A549 (cell line): ENCODE results near the gene ARL14. TPM values are rescaled to one million over a fixed set of nuclear protein-coding genes. Genes with fewer than 3 reads are reported as not detected.
A peak's percentile ranks its signal among the peaks of the same experiment; 100 is the strongest.

Experiments used
- ATAC-seq, 2 experiments: fragments of 200-7000 bp in 1 of 2; fragments of >200 bp in 1 of 2; cut with Nextera tagmentation in 1 of 2; cut with Tn5 transposase in 1 of 2; 3 replicates each; pipeline versions ENCODE4 v1.8.0 to v1.9.1; 2018 to 2020; ENCODE audit warnings: mild to moderate bottlenecking in 1 of 2, moderate library complexity in 1 of 2
- CTCF ChIA-PET: fragments of 300-600 bp; sonication (Branson Sonifier 250); formaldehyde crosslinking; extraction: SDS; loops from one replicate; lab custom pipeline; 2021; ENCODE audit warnings: antibody characterized with exemption, inconsistent platforms; lab: Yijun Ruan, JAX
- POLR2A ChIA-PET: fragments of 350-600 bp; formaldehyde crosslinking; extraction: SDS; loops from one replicate; lab custom pipeline; 2021; ENCODE audit warnings: antibody characterized with exemption, inconsistent platforms; lab: Yijun Ruan, JAX
- DNase-seq, 2 experiments: peaks; one replicate each; pipeline versions ENCODE4 v3.0.0 to v3.0.0-alpha.2; 2011 to 2016; ENCODE audit warnings: low read depth in 1 of 2, low spot score in 1 of 2
- FAIRE-seq: peaks from 2 replicates; lab custom pipeline; 2011; peaks lifted over from hg19 to GRCh38; lab: Jason Lieb, UNC
- H3K27ac ChIP-seq, 2 experiments: fragments of >200 bp; sonication (Bioruptor Twin); formaldehyde crosslinking; 3 replicates each; pipeline ENCODE4 v1.5.1; 2016 to 2017
- H3K4me1 ChIP-seq: fragments of >200 bp; sonication (Bioruptor Twin); formaldehyde crosslinking; 3 replicates; pipeline ENCODE4 v1.6.1; 2016
- H3K4me2 ChIP-seq: fragments of >200 bp; sonication (Bioruptor Twin); formaldehyde crosslinking; 3 replicates; pipeline ENCODE4 v1.6.1; 2016
- H3K4me3 ChIP-seq: fragments of >200 bp; sonication (Bioruptor Twin); formaldehyde crosslinking; 3 replicates; pipeline ENCODE4 v1.5.1; 2016
- H3K9me3 ChIP-seq: fragments of >200 bp; sonication (Bioruptor Twin); formaldehyde crosslinking; 3 replicates; pipeline ENCODE4 v1.6.1; 2016
- BHLHE40 ChIP-seq: IDR thresholded peaks from 2 replicates; pipeline ENCODE4 v1.6.1; 2012; ENCODE audit warnings: low read depth, low read length, inconsistent platforms
- EHF ChIP-seq: fragments of 250-450 bp; sonication (Bioruptor Pico); IDR thresholded peaks from 2 replicates; pipeline ENCODE4 v1.5.0; 2020; ENCODE audit warnings: mild to moderate bottlenecking
- EP300 ChIP-seq, 2 experiments: fragments of >200 bp; sonication (Bioruptor Twin); formaldehyde crosslinking; IDR thresholded peaks; 2 replicates in 1 of 2; 3 replicates in 1 of 2; pipeline ENCODE4 v1.6.1; 2016 to 2017
- ESRRA ChIP-seq: fragments of 150-350 bp; IDR thresholded peaks from 2 replicates; pipeline ENCODE4 v1.6.1; 2014; ENCODE audit warnings: mild to moderate bottlenecking, low read length, borderline replicate concordance
- HDAC2 ChIP-seq: fragments of 200-600 bp; sonication (generic); IDR thresholded peaks from 2 replicates; pipeline ENCODE4 v1.6.1; 2016
- HOXB5 ChIP-seq: fragments of 250-450 bp; sonication (Bioruptor Pico); IDR thresholded peaks from 2 replicates; pipeline ENCODE4 v1.5.0; 2020; ENCODE audit warnings: mild to moderate bottlenecking, moderate library complexity
- KDM5A ChIP-seq: fragments of 200-600 bp; sonication (generic); IDR thresholded peaks from 2 replicates; pipeline ENCODE4 v1.6.1; 2016; ENCODE audit warnings: antibody characterized with exemption, mild to moderate bottlenecking
- MAFK ChIP-seq: fragments of 450-650 bp; IDR thresholded peaks from 2 replicates; pipeline ENCODE4 v1.6.1; 2014; ENCODE audit not compliant: partially characterized antibody
- POLR2AphosphoS2 ChIP-seq: conservative IDR thresholded peaks from 2 replicates; pipeline ENCODE4 v1.6.1; 2012; ENCODE audit warnings: low read length, improper control_type of control experiment, inconsistent platforms
- RAD21 ChIP-seq, 2 experiments: fragments of >200 bp in 1 of 2; sonication (Bioruptor Twin) in 1 of 2; formaldehyde crosslinking in 1 of 2; IDR thresholded peaks in 1 of 2; conservative IDR thresholded peaks in 1 of 2; 2 replicates in 1 of 2; 3 replicates in 1 of 2; pipeline ENCODE4 v1.6.1; 2012 to 2018; ENCODE audit warnings: inconsistent platforms in 1 of 2
- RNF2 ChIP-seq: fragments of 200-600 bp; sonication (generic); IDR thresholded peaks from 2 replicates; pipeline ENCODE4 v1.6.1; 2016; ENCODE audit warnings: low read depth, mild to moderate bottlenecking, antibody characterized with exemption, moderate library complexity, borderline replicate concordance
- SMC3 ChIP-seq: fragments of >200 bp; sonication (Bioruptor Twin); formaldehyde crosslinking; IDR thresholded peaks from 3 replicates; pipeline ENCODE4 v1.6.1; 2018; ENCODE audit warnings: inconsistent platforms
- SREBF2 ChIP-seq: fragments of 450-650 bp; IDR thresholded peaks from 2 replicates; pipeline ENCODE4 v1.6.1; 2014; ENCODE audit warnings: mild to moderate bottlenecking, moderate library complexity
- WGBS: methylation state at CpG from one replicate; pipeline ENCODE4 v1.1.6; 2017; ENCODE audit errors: missing lambda C conversion rate; 5-methylcytosine and 5-hydroxymethylcytosine counted together
- polyA plus RNA-seq, 4 experiments: library from polyadenylated mRNA; depleted of rRNA in 3 of 4; stranded (reverse); fragments of >200 nt; fragmentation: RNase III in 1 of 4; extraction: RNeasy Plus Mini Kit Qiagen cat#74134 plus additional on column Dnase treatment in 1 of 4; gene quantifications; 2 replicates in 3 of 4; 3 replicates in 1 of 4; pipeline ENCODE4 v1.2.3, GENCODE V29; 2011 to 2017
- TF ChIP-seq, protein P1 (sequence below): fragments of >200 bp; sonication (Bioruptor Twin); formaldehyde crosslinking; IDR thresholded peaks from 3 replicates; pipeline ENCODE4 v1.6.1; 2016
- TF ChIP-seq, protein P2 (sequence below): fragments of 250-450 bp; sonication (Bioruptor Pico); IDR thresholded peaks from 2 replicates; pipeline ENCODE4 v1.5.0; 2021; ENCODE audit warnings: mild to moderate bottlenecking, moderate library complexity, borderline replicate concordance
- TF ChIP-seq, protein P3 (sequence below): fragments of >200 bp; sonication (Bioruptor Twin); formaldehyde crosslinking; IDR thresholded peaks from 3 replicates; pipeline ENCODE4 v1.5.1; 2016

ARL14 gene
- polyA plus RNA-seq, 2 of the 4 experiments (the other 2 are of a cell fraction), result 0.14 to 0.44 TPM

DNA sequence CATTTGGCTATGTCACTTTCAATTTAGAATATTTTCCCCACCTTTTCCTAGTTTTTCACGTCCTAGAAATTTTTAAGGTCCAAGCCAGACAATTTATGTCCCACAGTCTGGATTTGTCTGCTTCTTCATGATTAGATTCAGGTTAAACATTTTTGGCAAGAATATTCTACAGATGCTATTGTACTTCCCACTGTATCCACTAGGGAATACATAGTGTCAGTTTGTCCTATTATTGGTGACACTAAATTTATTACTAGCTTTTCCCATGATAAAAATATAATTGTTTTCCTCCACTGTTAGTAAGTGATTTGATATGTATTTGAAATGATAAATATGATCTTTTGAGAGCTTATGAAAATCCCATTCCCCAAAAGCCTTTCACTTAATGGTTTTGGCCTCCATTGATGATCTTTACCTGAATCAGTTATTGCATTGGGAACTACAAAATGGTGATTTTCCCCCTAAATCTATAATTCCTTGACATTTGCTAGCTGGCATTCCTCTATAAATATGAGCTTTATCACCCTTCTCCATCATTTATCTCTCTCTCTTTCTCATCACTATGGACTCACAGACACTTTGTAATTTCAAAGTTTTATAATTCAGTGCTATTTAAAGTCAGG, 8.3 kb downstream of the ARL14 start:
- FAIRE-seq (no peak), DNase-seq (peak; percentile 22 to 26), ATAC-seq (peak; percentile 59 to 72; a peak in 3 of 6 replicates)
- Histone ChIP-seq H3K4me2 (no peak overlapping the region), H3K4me1 (no peaks in the 10 kb centered on the region), H3K9me3 (no peaks in the 10 kb centered on the region), H3K27ac (no peak overlapping the region), H3K4me3 (no peak overlapping the region)
- ChIA-PET CTCF (interaction anchor here (0.7 to 2.0 kb wide), 5 partner anchors 13 to 256 kb away, joined by 3 to 7 read pairs (median 4); no protein-coding TSS in a partner anchor), POLR2A (no interaction called here)
- TF ChIP-seq, protein P1, sequence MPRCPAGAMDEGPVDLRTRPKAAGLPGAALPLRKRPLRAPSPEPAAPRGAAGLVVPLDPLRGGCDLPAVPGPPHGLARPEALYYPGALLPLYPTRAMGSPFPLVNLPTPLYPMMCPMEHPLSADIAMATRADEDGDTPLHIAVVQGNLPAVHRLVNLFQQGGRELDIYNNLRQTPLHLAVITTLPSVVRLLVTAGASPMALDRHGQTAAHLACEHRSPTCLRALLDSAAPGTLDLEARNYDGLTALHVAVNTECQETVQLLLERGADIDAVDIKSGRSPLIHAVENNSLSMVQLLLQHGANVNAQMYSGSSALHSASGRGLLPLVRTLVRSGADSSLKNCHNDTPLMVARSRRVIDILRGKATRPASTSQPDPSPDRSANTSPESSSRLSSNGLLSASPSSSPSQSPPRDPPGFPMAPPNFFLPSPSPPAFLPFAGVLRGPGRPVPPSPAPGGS, result no peak
- TF ChIP-seq EP300 (IDR thresholded peaks at IDR 0.05), result no peak
- TF ChIP-seq SMC3, result no peak
- TF ChIP-seq ESRRA, result no peak
- TF ChIP-seq, protein P2, sequence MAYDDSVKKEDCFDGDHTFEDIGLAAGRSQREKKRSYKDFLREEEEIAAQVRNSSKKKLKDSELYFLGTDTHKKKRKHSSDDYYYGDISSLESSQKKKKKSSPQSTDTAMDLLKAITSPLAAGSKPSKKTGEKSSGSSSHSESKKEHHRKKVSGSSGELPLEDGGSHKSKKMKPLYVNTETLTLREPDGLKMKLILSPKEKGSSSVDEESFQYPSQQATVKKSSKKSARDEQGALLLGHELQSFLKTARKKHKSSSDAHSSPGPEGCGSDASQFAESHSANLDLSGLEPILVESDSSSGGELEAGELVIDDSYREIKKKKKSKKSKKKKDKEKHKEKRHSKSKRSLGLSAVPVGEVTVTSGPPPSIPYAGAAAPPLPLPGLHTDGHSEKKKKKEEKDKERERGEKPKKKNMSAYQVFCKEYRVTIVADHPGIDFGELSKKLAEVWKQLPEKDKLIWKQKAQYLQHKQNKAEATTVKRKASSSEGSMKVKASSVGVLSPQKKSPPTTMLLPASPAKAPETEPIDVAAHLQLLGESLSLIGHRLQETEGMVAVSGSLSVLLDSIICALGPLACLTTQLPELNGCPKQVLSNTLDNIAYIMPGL (CRISPR knock-in tag), result no peak
- TF ChIP-seq BHLHE40, result no peak
- TF ChIP-seq HOXB5 (CRISPR knock-in tag), result no peak
- no peak for TF ChIP-seq SREBF2
- no peak for TF ChIP-seq POLR2AphosphoS2
- TF ChIP-seq EHF, result no peak
- TF ChIP-seq MAFK, result no peak
- no peak for TF ChIP-seq HDAC2
- WGBS, result 19% methylated on average over 1 of the region's 1 CpG

DNA sequence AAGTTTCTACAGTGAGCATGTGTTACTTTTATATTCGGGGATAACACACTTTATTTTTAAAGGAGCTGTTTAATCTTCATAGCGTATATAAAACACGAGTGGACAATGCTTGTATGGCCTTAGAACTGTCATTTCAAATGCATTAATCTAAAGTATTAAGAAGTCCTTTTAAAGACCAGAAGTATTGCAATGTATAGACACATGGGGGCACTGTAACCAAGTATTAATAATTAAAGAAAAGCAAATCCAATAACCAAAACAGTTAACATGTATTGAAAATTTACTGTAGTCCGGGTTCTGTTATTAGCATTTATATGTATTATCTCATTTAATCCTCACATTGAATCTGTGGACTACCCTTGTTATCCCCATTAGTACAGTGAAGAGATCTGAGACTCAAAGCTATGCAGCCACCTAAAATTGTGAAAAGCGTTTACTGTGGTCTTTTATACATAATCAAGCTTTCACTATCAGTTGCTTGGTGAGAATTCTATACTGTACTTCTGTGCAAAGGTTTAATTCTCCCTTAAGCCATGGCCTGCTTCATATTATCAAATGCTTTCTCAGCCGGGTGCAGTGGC, 10.1 kb downstream of the ARL14 start:
- FAIRE-seq, result peak; percentile 51
- 41% methylated on average over 6 of the region's 6 CpGs for WGBS
- Histone ChIP-seq H3K4me1 (no peaks in the 10 kb centered on the region), H3K9me3 (no peaks in the 10 kb centered on the region), H3K4me3 (no peak overlapping the region)
- POLR2A ChIA-PET, result no interaction called here
- 0 out of 3 replicates have a peak, but pooled peaks have one; percentile 31 for TF ChIP-seq SMC3
- TF ChIP-seq, protein P3, sequence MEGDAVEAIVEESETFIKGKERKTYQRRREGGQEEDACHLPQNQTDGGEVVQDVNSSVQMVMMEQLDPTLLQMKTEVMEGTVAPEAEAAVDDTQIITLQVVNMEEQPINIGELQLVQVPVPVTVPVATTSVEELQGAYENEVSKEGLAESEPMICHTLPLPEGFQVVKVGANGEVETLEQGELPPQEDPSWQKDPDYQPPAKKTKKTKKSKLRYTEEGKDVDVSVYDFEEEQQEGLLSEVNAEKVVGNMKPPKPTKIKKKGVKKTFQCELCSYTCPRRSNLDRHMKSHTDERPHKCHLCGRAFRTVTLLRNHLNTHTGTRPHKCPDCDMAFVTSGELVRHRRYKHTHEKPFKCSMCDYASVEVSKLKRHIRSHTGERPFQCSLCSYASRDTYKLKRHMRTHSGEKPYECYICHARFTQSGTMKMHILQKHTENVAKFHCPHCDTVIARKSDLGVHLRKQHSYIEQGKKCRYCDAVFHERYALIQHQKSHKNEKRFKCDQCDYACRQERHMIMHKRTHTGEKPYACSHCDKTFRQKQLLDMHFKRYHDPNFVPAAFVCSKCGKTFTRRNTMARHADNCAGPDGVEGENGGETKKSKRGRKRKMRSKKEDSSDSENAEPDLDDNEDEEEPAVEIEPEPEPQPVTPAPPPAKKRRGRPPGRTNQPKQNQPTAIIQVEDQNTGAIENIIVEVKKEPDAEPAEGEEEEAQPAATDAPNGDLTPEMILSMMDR, result peak; percentile 50
- no peak for TF ChIP-seq KDM5A
- TF ChIP-seq RAD21 (conservative IDR thresholded peaks at IDR 0.05 in 1 of 2, IDR thresholded peaks at IDR 0.05 in 1 of 2), result peak; percentile 39 to 45; a peak in 3 of 5 replicates
- TF ChIP-seq, all 56 proteins: peak for 3
- Histone ChIP-seq H3K27ac (no peak overlapping the region), H3K4me2 (no peak overlapping the region)
- ATAC-seq (peak in 1 of 2 experiments; percentile 44; a peak in 1 of 6 replicates), DNase-seq (peak in 1 of 2 experiments; percentile 22)
- CTCF ChIA-PET, result interaction anchor here (0.8 to 2.0 kb wide), 11 partner anchors 9 to 256 kb away, joined by 3 to 7 read pairs (median 5); partner anchors contain the start of gene ARL14

DNA sequence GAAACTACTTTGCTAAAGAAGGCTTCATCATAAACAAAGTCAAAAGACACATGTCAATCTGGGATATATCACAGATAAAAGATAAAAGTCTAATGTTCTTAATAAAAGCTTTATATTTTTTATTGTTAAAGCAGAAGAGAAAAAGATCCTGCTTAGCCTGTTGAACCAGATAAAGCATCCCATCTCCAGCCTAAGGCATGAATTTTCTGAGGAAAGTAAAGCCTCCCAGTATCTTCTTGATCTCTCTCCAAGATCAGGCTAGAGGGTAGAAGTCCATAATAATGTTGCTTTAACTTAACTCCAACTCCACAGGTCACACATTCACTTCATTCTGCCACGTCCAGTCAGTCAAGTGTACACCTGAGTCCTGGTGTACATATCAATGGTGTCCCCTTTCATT, 14.2 kb downstream of the ARL14 start:
- FAIRE-seq, result no peak
- no peak for TF ChIP-seq RNF2
- ChIA-PET POLR2A (no interaction called here), CTCF (no interaction called here)
- ATAC-seq, result no peak
- H3K4me2 ChIP-seq, result no peak overlapping the region
- H3K4me1 ChIP-seq, result no peaks in the 10 kb centered on the region
- DNase-seq, result no peak
- H3K9me3 ChIP-seq, result no peaks in the 10 kb centered on the region
- no peak overlapping the region for H3K27ac ChIP-seq
- WGBS, result 63% methylated on average over 1 of the region's 1 CpG
- H3K4me3 ChIP-seq, result no peak overlapping the region
